HG03095 (cell line): Measurements from ENCODE around the gene MUSK.
"Not testable (repeated sequence)": the region's sequence is repeated elsewhere in the genome, so short reads cannot be mapped to it uniquely, and the experiment has no call there.

Source experiments
- ATAC-seq: cut with Tn5 transposase; IDR thresholded peaks from one replicate; pipeline ENCODE4 v1.9.1; 2021; ENCODE audit warnings: moderate library complexity; ENCODE audit not compliant: unreplicated experiment

Gene MUSK

DNA sequence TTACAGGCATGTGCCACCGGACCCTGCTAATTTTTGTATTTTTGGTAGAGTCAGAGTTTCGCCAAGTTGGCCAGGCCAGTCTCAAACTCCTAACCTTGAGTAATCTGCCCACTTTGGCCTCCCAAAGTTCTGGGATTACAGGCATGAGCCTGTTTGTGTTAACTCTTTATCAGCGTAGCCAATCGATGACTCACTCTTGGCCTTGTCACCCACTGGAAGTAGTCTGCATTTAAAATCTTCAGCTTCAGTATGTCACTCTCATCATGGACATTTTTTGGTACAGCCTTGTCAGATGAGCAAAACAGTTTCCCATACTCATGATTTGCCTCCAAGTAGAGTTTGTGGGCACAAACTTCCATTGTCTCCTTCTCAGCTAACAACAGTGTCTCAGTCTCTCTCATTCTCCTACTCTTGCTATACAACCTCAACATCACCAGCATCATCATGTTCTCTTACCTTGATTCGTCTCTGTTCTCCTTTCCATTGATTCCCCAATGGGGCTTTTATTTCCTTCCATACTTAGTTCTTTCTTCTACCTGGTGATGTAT lies 22.5 kb downstream of the MUSK start:
- ATAC-seq, result no peak

DNA sequence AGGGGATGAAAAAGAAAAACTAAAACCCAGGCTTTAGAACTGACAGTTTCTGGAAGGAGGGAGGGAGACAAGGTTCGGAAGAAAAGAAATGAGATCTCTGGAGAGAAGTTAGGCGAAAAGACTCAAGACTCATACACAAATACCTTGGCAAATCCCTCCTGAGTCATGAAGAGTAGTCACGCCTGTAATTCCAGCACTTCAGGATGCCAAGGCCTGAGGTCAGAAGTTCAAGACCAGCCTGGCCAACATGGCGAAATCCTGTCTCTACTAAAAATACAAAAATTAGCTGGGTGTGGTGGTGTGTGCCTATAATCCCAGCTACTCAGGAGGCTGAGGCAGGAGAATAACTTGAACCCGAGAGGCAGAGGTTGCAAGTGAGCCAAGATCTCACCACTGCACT lies 27.3 kb downstream of the MUSK start:
- ATAC-seq, result not testable (repeated sequence)

DNA sequence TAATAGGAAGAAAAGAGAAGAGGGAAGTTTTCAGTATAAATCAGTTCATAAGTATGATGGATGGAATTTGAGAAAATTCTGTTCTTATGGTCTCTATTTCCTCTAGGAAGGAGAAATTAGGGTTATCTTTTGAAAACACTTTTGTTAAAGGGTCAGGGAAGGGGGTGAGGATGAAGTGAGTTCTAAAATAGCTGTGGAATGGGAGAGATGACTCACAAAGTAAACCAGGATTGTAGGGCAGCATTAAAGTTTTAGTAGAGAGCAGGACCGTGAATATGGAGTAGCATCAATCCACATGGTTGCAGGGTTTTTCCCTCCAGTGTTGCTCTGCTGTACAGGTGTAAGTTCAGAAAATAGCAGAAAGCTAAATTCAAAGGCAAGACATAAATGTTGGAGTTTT lies 32.4 kb downstream of the MUSK start:
- no peak for ATAC-seq

DNA sequence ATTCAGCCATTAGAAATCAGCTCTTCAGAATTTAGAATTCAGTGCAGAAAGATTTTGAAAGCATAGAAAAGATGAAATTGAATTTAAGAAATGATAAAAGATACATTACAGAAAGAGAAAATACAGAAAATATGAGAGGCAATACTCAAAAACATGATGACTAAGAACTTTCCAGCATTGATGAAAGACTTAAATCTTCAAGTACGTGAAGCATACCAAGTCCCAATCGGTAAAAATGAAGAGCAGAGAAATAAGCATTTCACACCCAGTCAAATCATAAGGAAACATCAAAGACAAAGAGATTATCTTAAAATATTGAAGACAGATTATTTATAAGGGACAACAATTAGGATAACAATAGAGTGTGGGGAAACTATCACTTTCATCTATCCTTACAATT lies 35.1 kb downstream of the MUSK start:
- no peak for ATAC-seq

DNA sequence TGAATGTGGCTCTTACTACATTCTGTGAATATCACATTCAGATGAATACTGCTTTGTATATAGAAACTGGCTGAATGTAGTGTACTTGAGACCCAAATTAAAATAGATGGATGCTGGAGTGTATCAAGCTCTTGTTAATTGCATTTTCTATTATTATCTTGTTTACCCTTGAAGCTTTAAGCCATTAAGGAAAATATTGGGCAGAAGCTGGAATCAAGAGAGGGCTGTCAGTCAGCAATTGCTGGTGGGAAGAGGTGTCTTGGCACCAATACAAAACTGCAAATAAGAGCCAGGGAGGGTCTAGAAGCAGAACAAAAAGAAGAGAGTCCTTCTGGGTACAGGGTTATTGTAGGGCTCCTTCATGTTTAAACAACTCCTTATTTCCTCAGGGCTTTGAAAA lies 38.8 kb downstream of the MUSK start:
- ATAC-seq, result no peak

DNA sequence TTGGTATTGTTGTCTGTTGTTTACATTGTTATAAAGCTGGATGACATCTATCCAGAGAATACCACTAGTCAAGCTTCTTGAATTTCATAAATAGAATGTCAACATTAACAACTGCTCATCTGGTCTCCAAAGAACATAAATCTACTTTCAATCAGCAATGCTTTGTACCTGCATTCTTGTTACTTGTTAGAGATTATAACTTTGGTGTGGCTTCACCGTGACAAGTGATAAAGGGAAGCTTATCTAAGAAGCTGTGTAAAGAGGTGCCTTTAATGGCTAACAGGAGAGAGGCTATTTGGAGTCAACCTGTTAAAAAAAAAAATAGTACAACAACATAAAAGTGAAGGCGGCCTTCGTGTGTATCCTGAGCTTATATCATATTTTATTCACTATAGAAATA lies 41.8 kb downstream of the MUSK start:
- no peak for ATAC-seq

DNA sequence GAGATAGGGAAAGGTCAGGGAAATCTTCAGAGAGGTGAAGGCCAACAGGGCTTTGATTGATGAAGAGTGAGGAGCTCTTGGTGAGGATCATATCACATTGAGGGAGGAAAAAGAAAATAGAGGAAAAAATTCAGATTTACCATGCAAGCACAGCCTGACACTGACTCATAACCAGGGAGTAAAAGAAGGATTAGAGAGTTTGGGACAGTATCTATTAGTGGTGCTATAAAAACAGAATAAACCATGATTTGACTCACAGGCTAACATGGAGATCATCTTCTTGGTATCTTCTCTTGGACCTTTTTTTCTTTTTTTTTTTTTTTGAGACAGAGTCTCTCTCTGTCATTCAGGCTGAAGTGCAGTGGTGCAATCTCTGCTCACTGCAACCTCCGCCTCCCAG lies 44.4 kb downstream of the MUSK start:
- no peak for ATAC-seq

DNA sequence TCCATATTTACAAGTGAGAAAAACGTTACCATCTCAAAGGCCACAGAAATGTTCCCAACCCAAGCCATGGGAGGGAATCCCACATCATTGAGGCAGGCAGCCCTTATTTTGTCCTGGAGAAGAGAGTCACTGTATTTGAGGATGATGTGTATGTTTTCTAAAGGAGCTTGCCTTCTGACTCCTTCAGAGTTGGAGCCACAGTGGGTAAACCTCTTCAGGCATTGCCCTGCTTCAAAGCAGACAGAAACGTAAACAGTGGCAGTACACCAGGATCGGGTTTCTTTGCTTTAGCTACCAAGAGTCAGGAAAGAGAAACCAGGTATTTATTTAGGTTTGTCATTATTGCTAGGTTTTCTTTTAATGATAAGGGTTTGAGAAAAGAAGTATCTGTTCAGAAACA lies 45.7 kb downstream of the MUSK start:
- ATAC-seq, result no peak

DNA sequence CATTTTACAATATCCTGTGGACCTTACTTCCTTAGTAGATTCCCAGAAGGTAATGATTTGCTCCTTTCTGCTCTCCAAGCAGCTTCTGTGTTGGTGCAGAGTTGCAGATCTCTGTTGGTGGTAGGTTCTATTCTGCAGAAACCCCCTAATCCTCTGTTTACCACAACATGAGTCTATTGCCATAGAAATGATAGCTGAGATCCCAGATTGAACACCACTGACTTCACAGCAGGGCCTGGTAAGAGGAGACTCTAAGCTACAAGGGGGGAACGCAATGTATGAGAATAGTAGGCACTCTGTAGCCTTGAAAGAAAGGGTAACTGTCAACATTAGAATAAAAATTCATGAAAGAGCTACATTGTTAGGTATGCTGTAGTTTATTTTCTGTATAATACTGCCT lies 59.5 kb downstream of the MUSK start:
- no peak for ATAC-seq

DNA sequence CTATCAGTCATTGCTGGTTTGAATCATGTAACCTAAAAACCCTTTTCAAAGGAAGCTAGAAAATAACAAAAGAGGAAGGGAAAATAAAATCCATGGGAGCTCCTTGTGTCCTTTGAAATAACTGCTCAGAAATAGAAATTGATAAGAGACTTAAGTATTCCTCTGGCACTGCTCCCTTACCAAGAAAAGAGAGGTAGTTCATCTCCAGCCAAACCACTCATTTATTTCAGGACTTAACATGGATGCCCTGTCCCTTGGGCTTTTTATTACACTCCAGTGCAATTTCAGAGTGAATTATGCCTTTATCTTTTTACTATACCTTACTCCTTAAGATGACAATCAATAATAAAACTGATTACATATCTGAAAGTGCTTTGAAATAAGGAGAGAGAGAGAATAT lies 61.0 kb downstream of the MUSK start:
- ATAC-seq, result no peak

DNA sequence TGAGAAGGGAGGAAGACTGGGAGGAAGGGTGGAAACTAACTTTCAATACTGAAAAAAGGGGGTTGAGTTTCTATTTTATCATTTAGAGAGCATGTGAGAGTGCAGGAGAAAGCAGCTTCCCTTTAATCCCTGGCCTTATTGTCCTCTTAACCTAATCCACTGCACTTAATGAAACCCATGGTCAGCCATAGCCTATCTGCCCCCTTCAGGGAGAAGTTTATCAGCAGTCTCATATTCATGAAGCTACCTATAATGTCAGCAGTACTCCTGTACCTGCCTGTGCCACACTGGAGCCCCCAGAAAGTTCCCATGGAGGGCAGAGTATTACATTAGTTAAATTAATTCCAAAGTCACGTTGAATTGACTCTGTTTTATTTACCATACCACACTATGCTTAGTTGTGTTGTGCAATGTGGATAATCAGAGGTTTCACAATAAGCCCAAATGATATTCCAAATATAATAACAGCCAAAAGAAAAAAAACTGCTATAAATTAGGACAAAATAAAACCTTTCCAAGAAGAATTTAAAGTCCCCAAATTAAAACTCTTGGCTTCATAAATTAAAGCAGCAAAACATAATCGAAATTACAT lies 62.9 kb downstream of the MUSK start:
- no peak for ATAC-seq

DNA sequence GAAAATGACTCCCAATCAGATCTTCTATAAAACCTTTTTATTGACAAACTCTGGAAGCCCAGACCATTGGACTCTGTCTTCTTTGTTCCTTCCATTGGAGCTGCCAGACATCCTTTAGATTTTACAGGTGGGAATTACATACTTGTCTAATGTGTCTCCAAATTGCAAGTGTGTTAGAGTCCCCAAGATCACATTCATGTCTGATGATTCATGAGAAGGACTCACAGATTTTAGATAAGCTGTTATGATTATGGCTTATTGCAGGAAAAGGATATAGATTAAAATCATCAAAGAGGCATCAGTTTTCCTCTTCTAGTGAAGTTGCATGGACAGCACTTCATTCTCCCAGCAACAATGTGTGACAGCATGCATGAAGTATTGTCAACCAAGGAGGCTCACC lies 70.4 kb downstream of the MUSK start:
- ATAC-seq, result no peak

DNA sequence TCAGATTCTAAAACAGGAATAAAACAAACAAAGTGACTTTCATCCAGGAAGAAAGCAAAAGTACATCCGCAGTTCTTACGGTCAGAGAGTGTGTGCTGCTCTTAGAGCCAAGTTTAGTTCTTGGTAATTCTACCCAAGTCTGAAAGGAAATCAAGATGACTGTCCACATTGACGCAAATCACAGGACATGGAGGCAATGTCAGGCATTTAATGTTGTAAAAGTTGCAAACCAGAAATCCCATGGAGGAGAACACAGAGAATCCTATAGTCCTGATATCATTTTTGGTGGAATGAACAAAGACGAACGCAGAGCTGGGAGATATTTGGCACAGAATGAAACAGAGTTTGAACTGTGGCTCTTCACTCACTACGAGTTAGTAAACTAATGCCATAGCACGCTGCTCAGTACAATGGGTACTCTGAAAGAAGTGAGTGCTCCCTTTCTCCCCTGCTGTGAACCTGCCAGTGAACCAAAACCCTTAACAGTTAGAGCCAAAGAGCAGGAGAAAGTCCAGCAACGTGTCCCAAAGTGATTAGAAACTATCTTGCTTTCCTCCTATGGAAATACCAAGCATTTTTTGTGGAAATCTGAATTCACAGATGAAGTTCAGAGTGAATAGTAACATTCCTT lies 74.3 kb downstream of the MUSK start:
- ATAC-seq, result no peak

DNA sequence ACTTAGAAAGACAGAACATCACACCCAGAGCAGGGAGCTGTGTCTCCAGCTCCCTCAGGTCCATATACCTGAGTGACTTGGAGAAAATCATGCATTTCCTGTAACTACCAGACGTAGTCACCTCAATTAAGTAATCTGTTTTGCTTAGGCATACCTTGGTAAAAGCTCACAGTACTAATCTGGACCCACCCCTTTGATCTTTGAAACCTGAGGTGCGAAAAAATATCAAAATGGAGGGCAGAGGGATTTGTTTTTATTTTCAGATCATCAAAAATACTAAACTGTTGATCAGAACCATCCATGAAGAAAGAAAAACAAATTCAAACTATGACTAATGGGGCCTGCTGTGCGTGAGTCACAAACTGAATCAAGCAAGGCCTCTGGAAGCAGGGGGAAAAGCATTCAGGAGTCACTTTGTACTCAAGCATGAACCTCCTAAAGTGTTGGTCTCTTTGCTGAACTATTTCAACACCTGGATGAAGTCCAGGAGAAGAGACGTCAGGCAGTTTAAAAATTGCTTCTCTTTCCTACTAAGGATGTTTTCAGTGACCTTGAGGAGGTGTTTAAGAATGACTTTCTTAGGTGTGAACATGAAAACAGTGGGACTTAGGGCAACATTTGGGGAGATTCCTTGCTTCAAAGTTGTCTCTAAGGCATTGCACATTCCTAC lies 76.3 kb downstream of the MUSK start:
- no peak for ATAC-seq

DNA sequence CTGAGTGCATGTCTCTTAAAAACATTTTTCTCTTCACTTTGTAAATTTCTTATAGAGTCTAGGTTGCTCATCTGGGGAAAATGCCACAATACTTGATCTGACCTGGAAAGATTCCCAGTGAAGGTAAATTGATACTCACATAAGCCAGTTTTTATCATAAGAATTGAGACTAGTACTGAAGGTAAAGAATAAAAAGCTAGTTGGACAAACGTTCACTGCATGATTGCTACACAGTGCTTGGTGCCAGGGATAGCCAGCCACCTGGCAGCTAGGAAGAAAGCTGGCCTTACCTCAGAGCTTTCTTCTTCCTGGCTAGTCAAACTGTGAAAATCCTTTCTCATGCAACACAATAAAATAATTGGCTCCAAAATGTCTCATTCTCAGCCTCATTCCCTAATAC lies 77.1 kb downstream of the MUSK start:
- no peak for ATAC-seq

DNA sequence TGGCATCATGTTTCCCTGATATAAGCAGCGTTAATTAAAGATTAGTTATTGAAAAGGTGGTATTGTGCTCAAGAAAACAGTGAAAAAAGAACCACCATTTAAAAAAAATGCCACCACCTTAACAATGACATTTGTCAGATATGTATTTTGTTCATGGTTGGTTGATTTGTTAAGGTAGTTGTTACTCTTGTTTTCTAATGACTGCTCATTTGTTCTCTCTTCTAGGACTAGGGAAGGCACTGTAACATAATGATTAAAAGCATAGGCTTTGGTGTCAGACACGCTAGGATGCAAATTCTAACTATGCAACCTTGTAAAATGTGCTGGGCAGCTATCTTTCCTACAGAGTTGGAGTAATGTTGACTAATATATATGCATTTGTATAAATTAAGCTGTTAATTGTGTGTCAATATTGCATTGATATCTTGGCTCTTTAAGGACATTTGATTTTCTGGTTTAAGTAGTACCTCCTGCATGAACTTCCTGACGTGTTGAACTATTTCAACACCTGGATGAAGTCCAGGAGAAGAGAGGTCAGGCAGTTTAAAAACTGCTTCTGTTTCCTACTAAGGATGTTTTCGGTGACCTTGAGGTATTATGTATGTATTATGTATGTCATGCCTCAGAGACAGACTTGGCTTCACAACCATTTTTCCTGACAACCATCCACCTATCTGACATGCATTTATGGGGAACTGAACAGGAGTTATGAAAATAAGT lies 77.8 kb downstream of the MUSK start:
- ATAC-seq, result no peak

DNA sequence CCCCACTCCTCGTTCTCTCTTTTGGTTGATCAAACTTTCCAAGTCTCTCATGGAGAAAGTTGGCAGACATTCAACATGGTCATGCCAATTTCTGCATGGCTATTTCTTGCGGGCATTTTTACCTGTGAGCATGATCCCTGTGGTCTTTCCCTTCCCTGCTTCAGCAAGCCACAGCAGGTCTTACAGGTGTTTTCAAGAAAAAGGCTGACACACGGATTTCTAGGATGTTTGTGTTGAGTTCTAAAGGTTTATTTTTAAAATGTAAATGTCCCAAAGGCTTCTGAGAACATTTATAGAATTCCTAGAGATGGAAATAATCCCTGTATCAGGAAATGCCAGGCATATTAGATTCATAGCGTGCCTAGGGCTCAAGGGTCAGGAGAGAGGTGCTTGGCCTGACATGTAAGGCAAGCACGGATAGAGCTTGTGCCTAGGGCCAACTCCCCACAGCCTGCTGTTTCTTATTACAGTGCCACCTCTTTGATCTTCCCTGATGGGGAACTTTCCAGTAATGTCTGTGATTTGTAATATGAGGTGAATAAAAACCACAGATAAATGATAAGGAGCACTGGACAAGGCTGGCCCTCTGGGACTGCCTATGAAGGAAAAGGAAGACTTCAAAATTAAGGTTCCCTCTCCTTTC lies 79.8 kb downstream of the MUSK start:
- ATAC-seq, result no peak

DNA sequence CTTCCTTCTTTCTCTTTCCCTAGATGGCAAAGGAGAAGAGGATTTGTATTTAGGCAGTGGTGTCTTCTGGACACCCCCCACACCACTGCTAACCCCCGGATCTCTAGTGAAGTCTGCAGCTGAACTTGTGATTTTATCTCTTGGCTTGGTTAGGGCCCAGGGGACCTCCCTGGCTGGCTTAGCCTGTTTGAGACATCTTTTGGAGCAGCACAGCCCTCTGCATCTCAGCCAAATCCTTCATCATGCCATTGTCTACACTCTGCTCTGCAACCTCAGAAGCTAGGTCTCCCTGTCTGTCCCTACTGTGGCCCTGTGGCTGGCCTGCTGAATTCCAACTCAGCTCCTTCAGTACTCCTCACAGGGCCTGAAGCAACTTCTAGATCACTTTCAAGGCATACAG lies 81.7 kb downstream of the MUSK start:
- no peak for ATAC-seq

DNA sequence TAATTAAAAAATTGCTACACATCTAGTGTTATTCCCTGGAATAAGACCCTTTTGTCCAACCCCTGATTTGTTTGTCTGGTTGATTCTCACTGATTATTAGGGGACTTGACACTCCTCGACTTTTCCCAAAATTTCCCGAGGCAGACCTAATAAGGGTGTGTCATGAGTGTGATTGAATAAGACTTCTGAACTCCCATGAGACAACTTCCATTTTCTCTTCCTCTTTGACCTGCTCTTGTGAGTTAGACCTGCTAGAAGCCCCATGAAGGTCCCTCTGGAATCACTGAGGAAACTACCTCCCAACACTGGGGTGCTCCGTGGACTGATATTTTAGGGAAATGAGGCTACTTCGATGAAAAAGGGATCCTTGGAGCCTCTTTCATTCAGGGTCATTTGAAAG lies 83.4 kb downstream of the MUSK start:
- ATAC-seq, result no peak

DNA sequence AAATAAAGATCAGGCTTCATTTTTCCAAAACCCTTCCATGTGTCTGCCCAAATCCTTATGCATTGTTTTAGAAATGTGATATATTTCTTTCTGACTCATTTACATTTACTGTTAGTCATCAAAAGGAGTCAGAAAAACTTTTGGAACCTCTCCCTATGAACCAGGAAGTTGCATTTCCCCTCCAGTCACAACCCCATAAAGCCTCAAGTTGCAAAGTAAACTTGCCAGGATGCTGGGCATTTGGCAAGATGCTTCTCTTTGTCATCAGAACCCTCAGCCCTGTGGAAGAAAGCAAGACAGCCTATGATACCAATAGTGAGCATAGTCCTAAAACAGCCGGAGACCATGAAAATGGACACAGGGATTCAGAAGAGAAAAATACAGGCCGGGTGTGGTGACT lies 84.2 kb downstream of the MUSK start:
- ATAC-seq, result no peak

DNA sequence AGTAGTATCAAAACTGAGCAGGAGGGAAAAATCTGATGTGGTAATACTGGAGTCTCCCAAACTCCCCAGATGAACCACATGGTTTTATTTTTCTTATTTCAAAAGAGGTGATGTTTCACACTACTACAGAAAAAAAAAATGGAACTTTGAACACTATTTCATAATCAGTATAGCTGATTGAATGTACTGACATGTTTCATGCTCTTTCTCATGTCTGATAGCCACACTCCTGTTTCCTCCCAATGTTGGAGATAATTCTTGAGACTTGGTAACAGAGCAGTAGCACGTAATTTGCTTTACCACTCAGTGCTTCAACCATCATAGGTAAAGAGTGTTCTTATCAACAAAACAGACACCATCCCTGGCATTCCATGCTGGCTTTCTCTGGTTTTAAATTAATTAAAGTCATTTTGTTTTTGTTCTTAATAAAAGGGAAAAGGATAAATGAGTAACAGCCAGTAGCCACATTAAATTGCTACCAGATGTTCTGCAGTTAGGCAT lies 85.2 kb downstream of the MUSK start:
- ATAC-seq, result no peak
